ENCODE data around the gene HARS1. TPM values are rescaled to one million over a fixed set of nuclear protein-coding genes. Genes with fewer than 3 reads are reported as not detected.

The HARS1 gene
- total and polyA plus RNA-seq, 2 of the 13 experiments (the other 11 are each of a cell fraction or from before 2014, with no cell fraction given): 36.9 to 66.2 TPM

GRCh38 chr5:140664359-140665119 is 26.6 kb downstream of the HARS1 start, which contains the start of gene WDR55 (continued):
- TF ChIP-seq ZNF609 (CRISPR knock-in tag; IDR thresholded peaks at IDR 0.05; ENCODE audit: borderline replicate concordance) (no peak), ZNF317 (CRISPR knock-in tag; IDR thresholded peaks at IDR 0.05) (peak; percentile 62), HES4 (CRISPR knock-in tag; IDR thresholded peaks at IDR 0.05; ENCODE audit: borderline replicate concordance) (peak; percentile 66), NCOR1 (IDR thresholded peaks at IDR 0.05; ENCODE audit: borderline replicate concordance, low read length) (no peak), ZFP41 (CRISPR knock-in tag; IDR thresholded peaks at IDR 0.05; ENCODE audit: borderline replicate concordance) (no peak), ZNF674 (CRISPR knock-in tag; IDR thresholded peaks at IDR 0.05; ENCODE audit: low read depth) (no peak), DMTF1 (CRISPR knock-in tag; IDR thresholded peaks at IDR 0.05) (no peak), ZNF691 (CRISPR knock-in tag; IDR thresholded peaks at IDR 0.05; ENCODE audit: borderline replicate concordance, low read depth) (no peak; the same call in 1 of the 2 replicates), KLF12 (CRISPR knock-in tag; IDR thresholded peaks at IDR 0.05; ENCODE audit: borderline replicate concordance) (no peak), KAT7 (CRISPR knock-in tag; IDR thresholded peaks at IDR 0.05; ENCODE audit: borderline replicate concordance) (0 out of 2 replicates have a peak, but pooled peaks have one; percentile 34), ZBTB3 (CRISPR knock-in tag; IDR thresholded peaks at IDR 0.05; ENCODE audit: borderline replicate concordance, low read depth) (no peak), ZNF142 (CRISPR knock-in tag; IDR thresholded peaks at IDR 0.05) (no peak), CCAR2 (optimal IDR thresholded peaks at IDR 0.05; ENCODE audit: low read depth, low read length) (no peak), RELA (CRISPR knock-in tag; IDR thresholded peaks at IDR 0.05) (0 out of 2 replicates have a peak, but pooled peaks have one; percentile 45)
